GM23248 (cell line): ENCODE data around the gene RNF227. TPM values are rescaled to one million over a fixed set of nuclear protein-coding genes. Genes with fewer than 3 reads are reported as not detected.

Experiments
- DNase-seq: peaks from one replicate; pipeline ENCODE4 v3.0.0-alpha.2; 2015
- H2AFZ ChIP-seq: fragments of 200-600 bp; sonication (generic); 2 replicates; pipeline ENCODE4 v1.6.1; 2016; ENCODE audit warnings: antibody characterized with exemption
- H3F3A ChIP-seq: fragments of 200-600 bp; sonication (generic); 2 replicates; pipeline ENCODE4 v1.6.1; 2016; ENCODE audit warnings: mild to moderate bottlenecking, antibody characterized with exemption, mixed run types; ENCODE audit not compliant: insufficient read depth
- H3K27ac ChIP-seq: fragments of 200-600 bp; sonication (generic); 2 replicates; pipeline ENCODE4 v1.5.1; 2016; ENCODE audit warnings: mild to moderate bottlenecking
- H3K27me3 ChIP-seq: fragments of 200-600 bp; sonication (generic); replicated peaks from 2 replicates; pipeline ENCODE4 v1.6.1; 2016; ENCODE audit warnings: mild to moderate bottlenecking; ENCODE audit not compliant: insufficient read depth
- H3K36me3 ChIP-seq: fragments of 200-600 bp; sonication (generic); 2 replicates; pipeline ENCODE4 v1.6.1; 2016; ENCODE audit warnings: low read depth, mild to moderate bottlenecking
- H3K4me1 ChIP-seq: fragments of 200-600 bp; sonication (generic); 2 replicates; pipeline ENCODE4 v1.6.1; 2016; ENCODE audit warnings: mild to moderate bottlenecking; ENCODE audit not compliant: insufficient read depth
- H3K4me2 ChIP-seq: fragments of 200-600 bp; sonication (generic); one replicate; pipeline ENCODE4 v1.6.1; 2016; ENCODE audit warnings: mild to moderate bottlenecking; ENCODE audit not compliant: unreplicated experiment
- H3K4me3 ChIP-seq: fragments of 200-600 bp; sonication (generic); 2 replicates; pipeline ENCODE4 v1.5.1; 2016; ENCODE audit warnings: mild to moderate bottlenecking
- H3K79me2 ChIP-seq: fragments of 200-600 bp; sonication (generic); 2 replicates; pipeline ENCODE4 v1.6.1; 2016; ENCODE audit warnings: mild to moderate bottlenecking; ENCODE audit not compliant: insufficient read depth
- H3K9ac ChIP-seq: fragments of 200-600 bp; sonication (generic); 2 replicates; pipeline ENCODE4 v1.6.1; 2016; ENCODE audit warnings: mild to moderate bottlenecking
- H3K9me2 ChIP-seq: fragments of 200-600 bp; sonication (generic); 2 replicates; pipeline ENCODE4 v1.6.1; 2016; ENCODE audit warnings: mixed run types, mild to moderate bottlenecking, moderate library complexity; ENCODE audit not compliant: insufficient read depth
- H3K9me3 ChIP-seq: fragments of 200-600 bp; sonication (generic); one replicate; pipeline ENCODE4 v1.6.1; 2017; ENCODE audit warnings: low read depth
- H4K20me1 ChIP-seq: fragments of 200-600 bp; sonication (generic); 2 replicates; pipeline ENCODE4 v1.6.0; 2016; ENCODE audit not compliant: insufficient read depth
- EZH2 ChIP-seq: fragments of 200-600 bp; sonication (generic); IDR thresholded peaks from 2 replicates; pipeline ENCODE4 v1.6.1; 2018; ENCODE audit warnings: antibody characterized with exemption, mild to moderate bottlenecking; ENCODE audit not compliant: insufficient read depth, poor library complexity, severe bottlenecking
- EZH2phosphoT487 ChIP-seq: fragments of 200-600 bp; sonication (generic); IDR thresholded peaks from 2 replicates; pipeline ENCODE4 v1.6.1; 2018; ENCODE audit warnings: antibody characterized with exemption, moderate library complexity, mild to moderate bottlenecking, low read depth; ENCODE audit not compliant: insufficient read depth
- WGBS, 2 experiments: methylation state at CpG; one replicate each; pipeline ENCODE4 v1.1.6; 2015 to 2017; ENCODE audit warnings: low lambda C conversion rate in 2 of 2, low coverage in 1 of 2; ENCODE audit errors: missing lambda C conversion rate in 2 of 2; 5-methylcytosine and 5-hydroxymethylcytosine counted together
- in situ Hi-C: fragments of 300-500 bp; cut with MboI; formaldehyde crosslinking; loops from 2 replicates; pipeline ENCODE4 v1.15.0; 2020
- polyA plus RNA-seq: library from polyadenylated mRNA; unstranded; fragments of >200 nt; fragmentation: Nextera tagmentation; extraction: Ambion mirVana; gene quantifications from 2 replicates; pipeline ENCODE4 v1.2.1, GENCODE V29; 2016
- total RNA-seq: library from RNA; depleted of rRNA; stranded (reverse); fragments of >200 nt; shearing (Covaris generic); gene quantifications from 2 replicates; pipeline ENCODE4 v1.2.3, GENCODE V29; 2014

The RNF227 gene
- total and polyA plus RNA-seq, 2 experiments from 2014 or later = 3.1 to 15.3 TPM

- 0 out of 2 replicates have a peak, but pooled peaks cover 6% of the 10 kb centered on the region for H3F3A ChIP-seq
- no peaks in the 10 kb centered on the region for H3K9me2 ChIP-seq
- H3K27me3 ChIP-seq = no peaks in the 10 kb centered on the region
- H3K27ac ChIP-seq = no peak overlapping the region
- H3K9me3 ChIP-seq = no peaks in the 10 kb centered on the region
- H3K4me3 ChIP-seq = no peak overlapping the region
- no peak overlapping the region for H2AFZ ChIP-seq
- no peaks in the 10 kb centered on the region for H4K20me1 ChIP-seq
- H3K36me3 ChIP-seq = peaks cover 34% of the 10 kb centered on the region; the same call in 1 of the 2 replicates
- no peaks in the 10 kb centered on the region for H3K79me2 ChIP-seq
- WGBS, 2 experiments = 76 to 79% methylated on average over 5 of the region's 5 CpGs
- DNase-seq = peak; percentile 40
- no peaks in the 10 kb centered on the region for H3K4me1 ChIP-seq
- H3K9ac ChIP-seq = no peak overlapping the region
- H3K4me2 ChIP-seq = no peak overlapping the region
- TF ChIP-seq EZH2phosphoT487 (no peak), EZH2 (no peak)
- in situ Hi-C loops = no loop called here
Measured at GRCh38 chr17:7947651-7948050, 31.6 kb upstream of the RNF227 start.

- in situ Hi-C loops = no loop called here
- Histone ChIP-seq H3K9me3 (no peaks in the 10 kb centered on the region), H3K36me3 (peaks cover 34% of the 10 kb centered on the region; the same call in 1 of the 2 replicates), H3K9me2 (no peaks in the 10 kb centered on the region), H3K4me2 (no peak overlapping the region), H2AFZ (no peak overlapping the region), H3F3A (0 out of 2 replicates have a peak, but pooled peaks cover 6% of the 10 kb centered on the region), H3K4me3 (no peak overlapping the region), H3K4me1 (no peaks in the 10 kb centered on the region), H3K9ac (no peak overlapping the region), H4K20me1 (no peaks in the 10 kb centered on the region), H3K27ac (no peak overlapping the region), H3K79me2 (no peaks in the 10 kb centered on the region), H3K27me3 (no peaks in the 10 kb centered on the region)
- WGBS, 2 experiments = 72 to 77% methylated on average over 5 of the region's 5 CpGs
- TF ChIP-seq EZH2 (no peak), EZH2phosphoT487 (no peak)
- DNase-seq = no peak
Measured at GRCh38 chr17:7946441-7946840, 30.4 kb upstream of the RNF227 start.

- Histone ChIP-seq H3K27me3 (no peaks in the 10 kb centered on the region), H3F3A (0 out of 2 replicates have a peak, but pooled peaks cover 6% of the 10 kb centered on the region), H4K20me1 (no peaks in the 10 kb centered on the region), H3K4me3 (no peak overlapping the region), H3K4me1 (no peaks in the 10 kb centered on the region), H3K79me2 (no peaks in the 10 kb centered on the region), H3K36me3 (peaks cover 39% of the 10 kb centered on the region), H3K4me2 (no peak overlapping the region), H3K9ac (no peak overlapping the region), H3K27ac (no peak overlapping the region), H2AFZ (no peak overlapping the region), H3K9me2 (no peaks in the 10 kb centered on the region), H3K9me3 (no peaks in the 10 kb centered on the region)
- WGBS, 2 experiments = 84 to 98% methylated on average over 6 to 7 of the region's 7 CpGs
- in situ Hi-C loops = no loop called here
- TF ChIP-seq EZH2 = no peak
- TF ChIP-seq EZH2phosphoT487 = no peak
- no peak for DNase-seq
Measured at GRCh38 chr17:7945651-7946050, 29.6 kb upstream of the RNF227 start.

GRCh38 chr17:7944326-7944725 lies 28.2 kb upstream of the RNF227 start:
- no peaks in the 10 kb centered on the region for H3K9me2 ChIP-seq
- peaks cover 31% of the 10 kb centered on the region for H3K36me3 ChIP-seq
- no peak for DNase-seq
- in situ Hi-C loops = no loop called here
- H3K9me3 ChIP-seq = no peaks in the 10 kb centered on the region
- H3K4me2 ChIP-seq = no peak overlapping the region
- no peak overlapping the region for H3K27ac ChIP-seq
- H3K79me2 ChIP-seq = no peaks in the 10 kb centered on the region
- no peaks in the 10 kb centered on the region for H3K4me1 ChIP-seq
- H2AFZ ChIP-seq = no peak overlapping the region
- TF ChIP-seq EZH2phosphoT487 (no peak), EZH2 (no peak)
- no peak overlapping the region for H3K4me3 ChIP-seq
- H4K20me1 ChIP-seq = no peaks in the 10 kb centered on the region
- no peak overlapping the region for H3K9ac ChIP-seq
- no peaks in the 10 kb centered on the region for H3K27me3 ChIP-seq
- 96% methylated on average over 8 to 9 of the region's 9 CpGs for WGBS, 2 experiments
- H3F3A ChIP-seq = no peaks in the 10 kb centered on the region

GRCh38 chr17:7943291-7943690 lies 27.2 kb upstream of the RNF227 start:
- Histone ChIP-seq H3K4me1 (no peaks in the 10 kb centered on the region), H3K79me2 (no peaks in the 10 kb centered on the region), H3K36me3 (peaks cover 31% of the 10 kb centered on the region), H3K4me3 (no peak overlapping the region), H3K9ac (no peak overlapping the region), H3K4me2 (no peak overlapping the region), H4K20me1 (no peaks in the 10 kb centered on the region), H3K9me3 (no peaks in the 10 kb centered on the region), H2AFZ (no peak overlapping the region), H3K27ac (no peak overlapping the region), H3K9me2 (no peaks in the 10 kb centered on the region), H3F3A (no peaks in the 10 kb centered on the region), H3K27me3 (no peaks in the 10 kb centered on the region)
- in situ Hi-C loops = no loop called here
- no peak for DNase-seq
- WGBS, 2 experiments = 82 to 83% methylated on average over 11 to 13 of the region's 13 CpGs
- TF ChIP-seq EZH2 = no peak
- TF ChIP-seq EZH2phosphoT487 = no peak
